ENCODE measurements around the gene AGMO.

GRCh38 chr7:15507171-15507570 is 54.6 kb downstream of the AGMO start:
- TF ChIP-seq CTCF (IDR thresholded peaks at IDR 0.05; ENCODE audit: low read depth, low read length, poor library complexity, severe bottlenecking), result no peak
- no peak for TF ChIP-seq EZH2phosphoT487 (IDR thresholded peaks at IDR 0.05; ENCODE audit: borderline replicate concordance, low read length)
